SK-N-MC (cell line): ENCODE results near the gene ADCY3.

Source experiments
- EZH2 ChIP-seq: fragments of 200-600 bp; sonication (generic); IDR thresholded peaks from one replicate; pipeline ENCODE4 v1.6.1; 2017; ENCODE audit warnings: antibody characterized with exemption
- POLR2AphosphoS5 ChIP-seq: IDR thresholded peaks from 2 replicates; pipeline ENCODE4 v1.6.1; 2012; ENCODE audit warnings: mild to moderate bottlenecking, low read depth, low read length, borderline replicate concordance

- TF ChIP-seq POLR2AphosphoS5 (no peak), EZH2 (no peak)
Observed at GRCh38 chr2:24792542-24792873, 127.5 kb downstream of the ADCY3 start.
